ENCODE data around the gene CDC42BPG. TPM values are rescaled to one million over a fixed set of nuclear protein-coding genes. Genes with fewer than 3 reads are reported as not detected.
A peak's percentile ranks its signal among the peaks of the same experiment; 100 is the strongest.

CDC42BPG gene
- total and polyA plus RNA-seq, 9 of the 15 experiments (the other 6 are each of a cell fraction or from before 2014, with no cell fraction given): 0.04 to 8.8 (median 2.1) TPM

- TF ChIP-seq E4F1 (CRISPR knock-in tag; IDR thresholded peaks at IDR 0.05; ENCODE audit: borderline replicate concordance) (no peak), RUNX1 (IDR thresholded peaks at IDR 0.05; ENCODE audit: low read depth) (no peak), SREBF1 (IDR thresholded peaks at IDR 0.05; ENCODE audit: borderline replicate concordance, low read depth, low read length) (no peak), SRSF9 (IDR thresholded peaks at IDR 0.05; ENCODE audit: borderline replicate concordance, low read depth, low read length) (no peak), SIN3A (IDR thresholded peaks at IDR 0.05; ENCODE audit: borderline replicate concordance in 2 of 2, control insufficient read depth in 1 of 2, low read depth in 2 of 2, low read length in 2 of 2) (peak in 1 of 2 experiments; percentile 21; a peak in 1 of 4 replicates), ZNF695 (CRISPR knock-in tag; IDR thresholded peaks at IDR 0.05) (no peak), FOXM1 (IDR thresholded peaks at IDR 0.05; ENCODE audit: low read depth) (no peak; the same call in none of the 2 replicates), FOXM1 (CRISPR knock-in tag; IDR thresholded peaks at IDR 0.05; ENCODE audit: low read depth) (no peak), MED1 (CRISPR knock-in tag; IDR thresholded peaks at IDR 0.05; ENCODE audit: borderline replicate concordance) (no peak), ZNF280A (IDR thresholded peaks at IDR 0.05; ENCODE audit: low read depth, partially characterized antibody) (no peak), CREBBP (IDR thresholded peaks at IDR 0.05; ENCODE audit: low read depth, low read length) (no peak), NFIX (CRISPR knock-in tag; IDR thresholded peaks at IDR 0.05; ENCODE audit: low read depth) (no peak), ZNF282 (CRISPR knock-in tag; IDR thresholded peaks at IDR 0.05) (no peak), SMARCB1 (IDR thresholded peaks at IDR 0.05; ENCODE audit: insufficient read length, low read depth) (no peak), POLR2AphosphoS5 (IDR thresholded peaks at IDR 0.05; ENCODE audit: control insufficient read depth, insufficient read depth, low read depth, low read length) (peak; percentile 68; the same call in 1 of the 2 replicates), ZNF24 (IDR thresholded peaks at IDR 0.05) (no peak), ETV1 (tag; conservative IDR thresholded peaks at IDR 0.05; ENCODE audit: low read depth) (peak; percentile 72), ZNF57 (CRISPR knock-in tag; IDR thresholded peaks at IDR 0.05) (no peak), CTCFL (IDR thresholded peaks at IDR 0.05; ENCODE audit: borderline replicate concordance, insufficient read depth, low read depth, low read length, poor library complexity, severe bottlenecking) (no peak)
Observed at GRCh38 chr11:64885367-64886286, 41.2 kb upstream of the CDC42BPG start (continued).

Data from K562 (cell line).